ENCODE results near the gene KCTD10.

Gene KCTD10

GRCh38 chr12:109518820-109519665, 41.9 kb upstream of the KCTD10 start:
- H3K27ac ChIP-seq (ENCODE audit: low read length), result no peak overlapping the region
- H3K4me2 ChIP-seq (ENCODE audit: insufficient read depth, low read length), result no peak overlapping the region
- no peaks in the 10 kb centered on the region for H3K27me3 ChIP-seq (ENCODE audit: insufficient read depth, low read length, poor library complexity)
- no peak overlapping the region for H2AFZ ChIP-seq (ENCODE audit: low read depth, low read length)
- DNase-seq, result peak; percentile 60
- H3K4me3 ChIP-seq (ENCODE audit: low read depth in 1 of 2, low read length in 2 of 2), result no peak overlapping the region
- TF ChIP-seq EZH2 (IDR thresholded peaks at IDR 0.05; ENCODE audit: borderline replicate concordance, low read depth, low read length, severe bottlenecking), result no peak
- peak; percentile 92 for TF ChIP-seq CTCF (IDR thresholded peaks at IDR 0.05; ENCODE audit: borderline replicate concordance, extremely low read depth, low read length, poor library complexity, severe bottlenecking)
- H3K4me1 ChIP-seq (ENCODE audit: insufficient read depth, low read length), result no peaks in the 10 kb centered on the region
- peaks cover 84% of the 10 kb centered on the region for H3K36me3 ChIP-seq (ENCODE audit: insufficient read depth, low read length)
- H3K9ac ChIP-seq (ENCODE audit: low read depth, low read length), result no peak overlapping the region
- no peaks in the 10 kb centered on the region for H3K79me2 ChIP-seq (ENCODE audit: insufficient read depth, low read length)
- H4K20me1 ChIP-seq (ENCODE audit: insufficient read depth, low read length), result no peaks in the 10 kb centered on the region
- peak; percentile 78 for ATAC-seq (ENCODE audit: insufficient read depth, low read depth)
- H3K9me3 ChIP-seq (ENCODE audit: insufficient read depth, low read length, severe bottlenecking), result no peaks in the 10 kb centered on the region

- H3K27ac ChIP-seq (ENCODE audit: low read length), result no peak overlapping the region
- no peaks in the 10 kb centered on the region for H3K4me1 ChIP-seq (ENCODE audit: insufficient read depth, low read length)
- DNase-seq (no peak), ATAC-seq (ENCODE audit: insufficient read depth, low read depth) (no peak)
- no peak overlapping the region for H3K4me2 ChIP-seq (ENCODE audit: insufficient read depth, low read length)
- no peaks in the 10 kb centered on the region for H3K79me2 ChIP-seq (ENCODE audit: insufficient read depth, low read length)
- no peaks in the 10 kb centered on the region for H4K20me1 ChIP-seq (ENCODE audit: insufficient read depth, low read length)
- no peak overlapping the region for H3K4me3 ChIP-seq (ENCODE audit: low read depth in 1 of 2, low read length in 2 of 2)
- TF ChIP-seq CTCF (IDR thresholded peaks at IDR 0.05; ENCODE audit: borderline replicate concordance, extremely low read depth, low read length, poor library complexity, severe bottlenecking), result no peak
- no peak for TF ChIP-seq EZH2 (IDR thresholded peaks at IDR 0.05; ENCODE audit: borderline replicate concordance, low read depth, low read length, severe bottlenecking)
- H2AFZ ChIP-seq (ENCODE audit: low read depth, low read length), result no peak overlapping the region
- H3K9me3 ChIP-seq (ENCODE audit: insufficient read depth, low read length, severe bottlenecking), result no peaks in the 10 kb centered on the region
- no peaks in the 10 kb centered on the region for H3K27me3 ChIP-seq (ENCODE audit: insufficient read depth, low read length, poor library complexity)
- H3K36me3 ChIP-seq (ENCODE audit: insufficient read depth, low read length), result peaks cover 81% of the 10 kb centered on the region
- H3K9ac ChIP-seq (ENCODE audit: low read depth, low read length), result no peak overlapping the region
Measured at GRCh38 chr12:109517619-109518018, 40.5 kb upstream of the KCTD10 start.

DNA sequence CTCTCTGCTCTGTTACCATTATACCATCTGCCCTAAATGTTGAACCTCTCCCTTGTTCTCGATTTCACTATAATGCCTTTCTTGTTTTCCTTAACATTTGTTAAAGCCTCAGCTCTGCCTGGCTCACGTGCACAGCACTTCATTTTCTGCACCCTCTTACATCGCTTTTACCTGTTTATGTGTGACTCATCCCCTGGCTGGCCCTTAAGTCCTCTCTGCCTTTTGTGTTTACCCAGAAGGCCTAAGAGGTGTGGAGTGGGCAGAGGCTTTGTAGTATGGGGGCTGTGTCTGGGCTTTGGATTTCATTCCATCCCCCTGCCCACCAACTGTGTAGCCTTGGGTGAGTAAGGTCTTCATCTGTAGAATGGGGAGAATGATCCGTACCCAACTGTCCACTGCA, 36.9 kb upstream of the KCTD10 start:
- H3K4me2 ChIP-seq (ENCODE audit: insufficient read depth, low read length), result no peak overlapping the region
- peaks cover 75% of the 10 kb centered on the region for H3K36me3 ChIP-seq (ENCODE audit: insufficient read depth, low read length)
- H3K9ac ChIP-seq (ENCODE audit: low read depth, low read length), result no peak overlapping the region
- ATAC-seq (ENCODE audit: insufficient read depth, low read depth), result no peak
- TF ChIP-seq CTCF (IDR thresholded peaks at IDR 0.05; ENCODE audit: borderline replicate concordance, extremely low read depth, low read length, poor library complexity, severe bottlenecking) (no peak), EZH2 (IDR thresholded peaks at IDR 0.05; ENCODE audit: borderline replicate concordance, low read depth, low read length, severe bottlenecking) (no peak)
- H3K4me3 ChIP-seq (ENCODE audit: low read depth in 1 of 2, low read length in 2 of 2), result no peak overlapping the region
- no peak overlapping the region for H3K27ac ChIP-seq (ENCODE audit: low read length)
- H3K27me3 ChIP-seq (ENCODE audit: insufficient read depth, low read length, poor library complexity), result no peaks in the 10 kb centered on the region
- no peaks in the 10 kb centered on the region for H3K9me3 ChIP-seq (ENCODE audit: insufficient read depth, low read length, severe bottlenecking)
- H4K20me1 ChIP-seq (ENCODE audit: insufficient read depth, low read length), result no peaks in the 10 kb centered on the region
- H3K4me1 ChIP-seq (ENCODE audit: insufficient read depth, low read length), result no peaks in the 10 kb centered on the region
- H2AFZ ChIP-seq (ENCODE audit: low read depth, low read length), result no peak overlapping the region
- no peaks in the 10 kb centered on the region for H3K79me2 ChIP-seq (ENCODE audit: insufficient read depth, low read length)
- no peak for DNase-seq

Measured in DND-41 (cell line).